NB4 (cell line): ENCODE data around the gene ENDOU.

Experiments used
- CTCF ChIP-seq: IDR thresholded peaks from one replicate; pipeline ENCODE4 v1.5.1; 2012; ENCODE audit warnings: low read depth, low read length
- MAX ChIP-seq: IDR thresholded peaks from 2 replicates; pipeline ENCODE4 v1.6.1; 2011; ENCODE audit warnings: low read depth, low read length
- POLR2A ChIP-seq: IDR thresholded peaks from 2 replicates; pipeline ENCODE4 v1.6.1; 2011; ENCODE audit warnings: mild to moderate bottlenecking; ENCODE audit not compliant: insufficient read length; ENCODE audit errors: extremely low read depth

- no peak for TF ChIP-seq POLR2A
- no peak for TF ChIP-seq MAX
- no peak for TF ChIP-seq CTCF
Observed at GRCh38 chr12:47745485-47746041, 20.3 kb upstream of the ENDOU start.
